T-helper 22 cell (primary cell): ENCODE results near the gene LLGL1.

Source experiments
- DNase-seq: peaks from one replicate; pipeline ENCODE4 v3.0.0-alpha.2; 2020; ENCODE audit warnings: low read depth

LLGL1 gene

DNA sequence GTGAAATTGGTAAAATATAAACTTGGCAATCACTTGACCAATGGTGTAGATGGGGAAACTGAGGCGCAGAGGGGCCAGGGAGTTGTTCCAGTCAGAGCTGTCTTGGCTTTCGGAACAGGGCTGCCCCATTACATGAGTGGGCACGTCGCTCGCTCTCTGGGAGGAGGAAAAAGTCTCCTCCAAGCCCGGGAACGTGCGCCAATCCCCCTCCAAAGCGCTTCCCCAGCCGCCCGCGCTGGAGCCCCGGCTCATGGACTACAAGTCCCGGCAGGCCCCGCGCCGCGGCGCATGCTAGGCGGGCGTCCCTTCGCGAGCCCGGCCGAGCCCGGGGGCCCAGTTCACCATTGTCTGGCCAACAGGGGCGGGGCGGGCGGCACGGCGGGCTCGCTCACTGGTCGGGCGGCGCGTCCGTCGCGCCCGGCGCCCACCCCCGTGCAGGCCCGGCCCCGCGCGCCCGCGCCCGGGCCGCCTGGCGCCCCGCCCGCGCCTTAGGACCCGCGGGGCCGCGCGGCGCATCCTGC, at the start of gene LLGL1:
Gene LLGL1, plus strand, starts transcription at position 515 of the 521 bp plus-strand sequence. CDS start 48 bp downstream, outside the sequence.
- DNase-seq, result peak; percentile 91

DNA sequence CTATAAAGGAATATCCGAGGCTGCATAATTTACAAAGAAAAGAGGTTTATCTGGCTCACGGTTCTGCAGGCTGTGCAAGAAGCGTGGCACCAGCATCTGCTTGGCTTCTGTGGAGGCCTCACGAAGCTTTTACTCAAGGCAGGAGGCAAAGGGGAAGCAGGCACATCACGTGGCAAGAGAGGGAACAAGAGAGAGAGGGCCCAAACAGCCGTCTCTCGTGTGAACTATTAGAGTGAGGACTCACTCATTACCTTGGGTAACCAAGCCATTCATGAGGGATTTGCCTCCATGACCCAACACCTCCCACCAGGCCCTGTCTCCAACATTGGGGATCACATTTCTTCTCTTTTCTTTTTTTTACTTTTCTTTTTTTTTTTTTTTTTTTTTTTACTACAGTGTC, 49.3 kb upstream of the LLGL1 start:
- DNase-seq, result no peak

DNA sequence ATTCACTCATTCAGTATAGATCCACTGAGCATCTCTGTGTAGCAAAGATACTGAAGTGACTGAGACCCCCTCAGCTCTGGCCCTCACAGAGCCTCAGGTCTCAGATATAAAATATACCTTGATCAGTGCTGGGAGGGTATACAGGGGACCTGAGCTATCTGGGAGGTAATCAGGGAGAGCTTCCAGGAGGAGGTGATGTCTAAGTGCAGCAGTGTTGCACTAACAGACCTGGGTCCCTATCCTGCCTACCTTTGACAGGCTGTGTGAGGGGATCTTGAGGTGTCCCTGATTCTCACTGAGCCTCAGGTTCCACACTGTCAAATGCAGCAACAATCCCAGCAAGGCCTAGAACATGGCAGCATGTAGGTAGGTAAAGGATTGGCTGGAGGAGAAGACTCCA, 48.3 kb upstream of the LLGL1 start:
- DNase-seq, result no peak

DNA sequence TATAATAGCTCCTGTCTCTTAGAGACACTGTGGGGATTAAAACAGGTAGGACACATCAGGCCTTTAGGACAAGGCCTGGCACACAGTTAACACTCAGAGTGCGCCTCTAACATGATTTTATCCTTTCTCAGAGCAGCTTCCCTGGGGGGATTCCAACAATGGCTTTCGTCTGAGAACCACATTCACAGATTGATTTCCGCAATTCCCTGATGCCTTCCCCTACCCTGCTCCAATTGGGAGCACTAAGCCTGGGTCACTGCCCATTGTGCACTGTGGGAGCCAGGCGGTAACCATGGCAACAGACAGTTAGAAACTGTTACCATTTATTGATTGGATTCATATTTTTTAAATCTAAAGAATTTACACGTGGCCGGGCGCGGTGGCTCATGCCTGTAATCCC, 47.7 kb upstream of the LLGL1 start:
- no peak for DNase-seq

DNA sequence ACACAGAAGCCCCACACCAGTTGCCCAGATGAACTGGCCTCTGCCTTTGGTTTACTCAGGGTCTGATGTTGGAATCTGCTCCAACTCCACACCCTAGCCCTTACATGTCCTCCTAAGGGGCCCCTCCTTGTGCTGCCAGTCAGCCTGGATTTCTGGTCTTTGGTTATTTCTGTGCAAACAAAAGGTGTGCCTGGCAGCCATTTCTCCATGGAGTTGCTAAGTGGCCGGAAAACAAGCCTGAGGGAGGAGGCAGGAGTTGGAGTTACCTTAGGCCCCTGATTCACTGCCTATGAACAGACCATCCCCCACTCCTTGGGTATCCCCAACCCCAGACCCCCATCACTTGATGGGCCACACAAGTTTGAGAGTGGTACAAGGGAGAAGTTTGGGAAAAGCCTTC, 46.2 kb upstream of the LLGL1 start:
- no peak for DNase-seq

DNA sequence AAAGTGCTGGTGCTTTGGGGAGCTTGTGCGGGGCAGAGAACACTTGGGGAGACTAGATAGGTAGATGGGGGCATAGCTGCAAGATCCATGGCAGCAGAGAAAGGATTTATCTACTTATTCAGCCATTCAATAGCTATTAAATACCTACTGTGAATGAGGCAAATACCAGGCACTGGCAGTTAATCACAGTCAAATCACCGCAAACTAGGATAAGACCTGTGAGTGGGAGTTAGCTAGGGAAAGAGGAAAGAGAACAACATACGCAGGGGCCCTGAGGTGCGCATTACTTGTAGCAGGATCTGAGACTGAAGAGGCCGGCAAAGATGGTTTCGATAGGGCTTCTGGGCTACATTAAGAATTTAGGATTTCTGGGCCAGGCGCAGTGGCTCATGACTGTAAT, 45.6 kb upstream of the LLGL1 start:
- no peak for DNase-seq

DNA sequence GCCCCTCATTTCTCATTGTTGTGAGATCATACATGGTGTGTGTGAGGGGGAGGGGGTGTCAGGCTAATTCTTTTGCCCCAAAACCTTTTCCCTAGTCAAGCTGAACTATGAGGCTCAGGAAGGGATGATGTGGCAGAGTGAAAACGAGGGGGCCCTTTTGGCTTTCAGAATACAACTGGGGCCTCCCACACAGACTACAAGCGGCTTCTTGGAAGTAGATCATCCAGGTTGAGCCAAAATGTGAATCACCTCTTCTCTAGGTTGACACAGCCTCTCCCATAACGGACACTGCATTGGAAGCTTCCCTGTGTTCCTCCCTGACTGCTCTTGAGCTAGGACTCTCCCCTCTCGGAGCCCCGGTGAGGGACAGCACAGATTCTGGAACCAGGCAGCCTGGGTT, 44.1 kb upstream of the LLGL1 start:
- DNase-seq, result no peak

DNA sequence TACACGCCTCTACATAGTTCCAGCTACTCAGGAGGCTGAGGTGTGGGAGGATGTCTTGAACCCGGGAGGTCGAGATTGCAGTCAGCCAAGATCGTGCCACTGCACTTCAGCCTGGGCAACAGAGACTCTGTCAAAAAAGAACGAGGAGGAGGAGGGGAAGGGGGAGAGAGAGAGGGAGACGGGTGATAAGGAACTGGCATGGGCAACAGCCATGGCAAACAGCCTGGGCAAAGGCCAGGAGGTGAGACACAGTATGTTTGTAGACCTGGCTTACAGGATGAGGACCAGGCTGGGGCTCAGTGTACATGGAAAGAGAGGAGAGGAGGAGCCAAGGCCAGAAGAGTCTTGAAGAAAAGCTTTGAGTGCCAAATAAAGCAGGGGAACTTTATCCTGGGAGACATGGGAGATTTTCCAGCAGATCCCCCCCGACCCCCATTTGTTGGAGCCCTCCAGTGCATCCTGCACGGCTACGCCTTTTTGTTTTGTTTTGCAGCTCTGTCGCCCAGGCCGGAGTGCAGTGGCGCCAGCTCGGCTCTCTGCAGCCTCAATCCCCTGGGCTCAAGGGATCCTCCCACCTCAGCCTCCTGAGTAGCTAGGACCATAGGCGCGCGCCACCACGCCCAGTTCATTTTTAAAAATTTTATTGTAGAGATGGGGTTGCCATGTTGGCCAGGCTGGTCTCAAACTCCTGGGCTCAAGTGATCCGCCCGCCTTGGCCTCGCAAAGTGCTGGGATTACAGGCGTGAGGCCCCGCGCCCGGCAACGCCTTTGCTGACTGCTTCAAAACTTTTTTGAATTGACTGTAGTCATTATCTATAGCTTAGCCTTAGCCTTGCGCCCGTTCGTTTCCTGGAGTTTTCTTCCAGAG, 43.1 kb upstream of the LLGL1 start:
- no peak for DNase-seq

DNA sequence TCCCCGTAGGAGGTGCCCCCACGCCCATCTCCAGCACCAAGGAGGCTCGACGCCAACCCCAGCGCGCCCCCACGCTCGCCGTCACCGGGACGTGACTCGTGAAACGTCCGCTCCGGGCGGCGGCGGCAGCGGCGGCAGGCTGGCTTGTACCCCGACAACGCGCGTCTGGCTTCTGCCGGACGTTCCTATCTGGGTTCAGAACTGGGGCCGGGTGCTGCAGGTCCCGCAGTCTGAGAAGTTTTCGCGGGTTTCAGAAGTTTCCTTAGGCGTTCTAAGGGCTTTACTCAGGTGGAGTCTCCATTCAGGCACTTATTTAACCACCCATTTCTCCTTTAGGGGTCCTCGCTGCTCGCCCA, 42.5 kb upstream of the LLGL1 start:
- DNase-seq, result peak; percentile 69

DNA sequence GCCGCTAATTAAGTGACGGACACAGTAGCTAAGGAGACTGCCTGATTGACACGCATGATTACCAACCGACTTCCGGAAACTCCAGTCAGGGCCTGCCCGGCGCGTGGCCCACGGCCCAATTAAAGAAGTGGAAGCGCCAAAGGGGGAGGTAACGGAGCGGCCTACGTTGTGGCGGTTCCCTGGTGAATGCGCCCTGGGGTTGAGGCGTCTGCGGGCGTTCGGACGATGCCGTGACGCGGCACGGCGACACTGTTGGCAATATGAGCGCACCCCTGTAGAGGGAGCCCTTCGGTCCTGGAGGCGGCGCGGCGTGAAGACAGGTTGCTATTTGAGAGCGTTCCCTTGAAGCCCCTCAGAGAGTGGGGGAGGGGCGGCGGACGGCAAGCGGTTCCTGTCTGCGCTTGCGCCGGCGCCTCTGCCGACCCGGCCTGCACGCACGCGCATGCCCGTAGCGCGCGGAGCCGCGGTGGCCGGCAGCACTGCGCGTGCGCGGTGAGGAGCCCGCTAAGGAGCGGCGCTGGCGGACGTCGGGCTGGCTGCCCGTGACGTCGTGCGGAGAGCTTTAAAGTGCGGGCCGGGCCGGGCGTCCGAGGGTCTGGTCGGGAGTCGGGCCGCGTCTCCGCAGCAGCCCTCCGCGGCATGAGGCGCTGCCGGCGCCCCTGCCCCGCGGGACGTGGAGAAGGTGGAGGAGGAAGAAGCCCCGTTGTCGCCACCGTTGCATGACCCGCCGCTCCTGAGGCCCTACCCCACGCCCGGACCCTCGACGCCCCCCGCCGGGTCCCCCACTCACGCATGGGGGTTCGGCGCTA, 41.9 kb upstream of the LLGL1 start, which contains the start of gene ALKBH5:
Gene ALKBH5, plus strand, starts transcription at position 495 of the 809 bp plus-strand sequence. CDS start 416 bp downstream, outside the sequence.
- peak; percentile 97 for DNase-seq

DNA sequence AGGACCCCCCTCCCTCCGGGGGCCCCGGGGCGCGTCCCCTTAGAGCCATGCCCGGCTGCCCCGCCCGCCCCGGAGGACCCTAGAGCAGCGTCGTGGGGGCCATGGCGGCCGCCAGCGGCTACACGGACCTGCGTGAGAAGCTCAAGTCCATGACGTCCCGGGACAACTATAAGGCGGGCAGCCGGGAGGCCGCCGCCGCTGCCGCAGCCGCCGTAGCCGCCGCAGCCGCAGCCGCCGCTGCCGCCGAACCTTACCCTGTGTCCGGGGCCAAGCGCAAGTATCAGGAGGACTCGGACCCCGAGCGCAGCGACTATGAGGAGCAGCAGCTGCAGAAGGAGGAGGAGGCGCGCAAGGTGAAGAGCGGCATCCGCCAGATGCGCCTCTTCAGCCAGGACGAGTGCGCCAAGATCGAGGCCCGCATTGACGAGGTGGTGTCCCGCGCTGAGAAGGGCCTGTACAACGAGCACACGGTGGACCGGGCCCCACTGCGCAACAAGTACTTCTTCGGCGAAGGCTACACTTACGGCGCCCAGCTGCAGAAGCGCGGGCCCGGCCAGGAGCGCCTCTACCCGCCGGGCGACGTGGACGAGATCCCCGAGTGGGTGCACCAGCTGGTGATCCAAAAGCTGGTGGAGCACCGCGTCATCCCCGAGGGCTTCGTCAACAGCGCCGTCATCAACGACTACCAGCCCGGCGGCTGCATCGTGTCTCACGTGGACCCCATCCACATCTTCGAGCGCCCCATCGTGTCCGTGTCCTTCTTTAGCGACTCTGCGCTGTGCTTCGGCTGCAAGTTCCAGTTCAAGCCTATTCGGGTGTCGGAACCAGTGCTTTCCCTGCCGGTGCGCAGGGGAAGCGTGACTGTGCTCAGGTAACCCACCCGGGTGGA, 41.0 kb upstream of the LLGL1 start:
- DNase-seq, result peak; percentile 73

DNA sequence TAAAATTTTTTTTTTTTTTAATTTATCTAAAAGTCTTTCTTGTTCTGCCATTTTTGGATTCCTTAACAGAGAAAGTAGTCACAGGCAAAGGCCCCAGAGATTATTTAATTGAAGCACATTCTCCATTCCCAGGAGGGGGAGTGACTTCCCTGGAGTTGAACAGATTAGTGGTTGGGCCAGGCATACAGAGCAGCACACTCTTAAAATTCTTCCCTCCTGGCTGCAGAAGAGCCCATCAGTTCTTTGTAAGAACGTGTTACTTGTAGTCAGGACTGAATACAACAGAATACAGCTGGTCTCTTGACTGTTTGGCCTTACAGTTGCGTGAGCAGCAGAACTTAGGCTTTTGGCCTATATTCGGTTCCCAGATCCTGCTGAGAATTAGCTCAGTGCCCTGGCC, 40.0 kb upstream of the LLGL1 start:
- DNase-seq, result no peak

DNA sequence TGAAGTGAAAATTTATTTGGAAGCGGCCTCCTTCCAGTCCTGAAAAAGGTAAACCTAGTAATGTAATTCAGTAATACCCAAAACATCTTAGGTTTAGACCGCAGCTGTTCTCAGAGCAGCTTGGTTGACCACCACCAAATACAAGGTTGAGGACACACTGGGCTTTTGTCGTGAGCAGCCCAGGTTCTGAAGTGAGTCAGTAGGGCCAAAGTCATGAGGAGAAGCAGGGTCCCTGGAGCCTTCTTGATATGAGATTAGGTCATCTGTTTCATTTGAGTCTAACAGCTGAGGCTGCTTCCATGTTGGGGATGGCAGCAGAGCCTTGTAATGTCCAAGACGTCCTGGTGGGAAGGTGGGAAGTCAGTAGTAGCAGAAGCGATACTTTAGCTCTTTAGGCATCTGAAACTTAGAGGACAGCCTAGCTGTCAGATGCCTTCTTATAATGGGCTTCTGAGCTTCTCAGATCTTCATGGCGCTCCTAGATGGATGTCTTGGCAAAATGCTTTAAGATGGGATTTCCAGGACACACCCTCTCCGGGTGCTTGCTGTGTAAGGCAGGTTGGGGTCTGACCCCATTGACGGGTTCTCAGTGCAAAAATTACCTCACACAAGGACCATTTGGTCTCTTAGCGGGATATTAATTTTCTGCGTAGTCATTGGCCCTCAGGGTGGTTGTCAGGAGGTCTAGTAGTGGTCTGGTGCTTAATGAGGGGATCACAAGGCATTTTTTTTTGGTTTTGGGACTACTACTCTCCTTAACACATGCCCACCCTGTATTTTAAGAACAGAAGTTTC, 39.4 kb upstream of the LLGL1 start:
- DNase-seq, result no peak

DNA sequence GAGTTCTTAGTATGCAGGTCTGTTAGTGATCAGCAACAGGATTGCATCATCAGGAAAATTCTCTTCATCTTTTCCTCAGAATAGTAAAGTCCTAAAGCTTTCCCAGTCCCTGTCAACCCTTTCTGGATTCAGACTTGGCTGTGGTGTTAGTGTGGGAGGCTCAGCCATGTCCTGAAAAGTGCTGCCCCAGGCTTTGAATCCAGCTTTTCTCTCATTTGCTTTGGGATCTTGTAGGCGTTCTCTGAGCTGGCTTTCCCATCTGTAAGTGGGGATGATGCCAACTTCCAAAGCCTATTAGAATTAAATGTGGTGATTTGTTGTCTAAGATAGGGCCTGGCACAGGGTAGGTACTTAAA, 38.8 kb upstream of the LLGL1 start:
- no peak for DNase-seq

DNA sequence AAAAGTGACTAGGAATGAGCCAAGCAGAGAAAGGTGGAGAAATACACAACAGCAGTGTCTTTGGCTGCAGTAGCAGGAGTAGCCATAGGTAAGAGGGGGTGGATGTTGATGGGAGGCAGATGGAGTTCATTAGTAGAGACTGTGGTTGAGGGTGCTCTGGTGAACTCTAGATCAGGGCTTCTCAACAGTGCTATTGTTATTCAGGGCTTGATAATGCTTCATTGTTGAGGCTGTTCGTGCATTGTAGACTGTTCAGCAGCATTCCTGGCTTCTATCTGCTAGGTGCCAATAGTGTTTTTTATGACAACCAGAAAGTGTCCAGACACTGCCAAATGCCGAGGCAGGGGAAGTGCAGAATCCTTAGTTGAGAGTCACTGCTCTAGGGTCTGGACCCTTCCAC, 38.2 kb upstream of the LLGL1 start:
- DNase-seq, result no peak

DNA sequence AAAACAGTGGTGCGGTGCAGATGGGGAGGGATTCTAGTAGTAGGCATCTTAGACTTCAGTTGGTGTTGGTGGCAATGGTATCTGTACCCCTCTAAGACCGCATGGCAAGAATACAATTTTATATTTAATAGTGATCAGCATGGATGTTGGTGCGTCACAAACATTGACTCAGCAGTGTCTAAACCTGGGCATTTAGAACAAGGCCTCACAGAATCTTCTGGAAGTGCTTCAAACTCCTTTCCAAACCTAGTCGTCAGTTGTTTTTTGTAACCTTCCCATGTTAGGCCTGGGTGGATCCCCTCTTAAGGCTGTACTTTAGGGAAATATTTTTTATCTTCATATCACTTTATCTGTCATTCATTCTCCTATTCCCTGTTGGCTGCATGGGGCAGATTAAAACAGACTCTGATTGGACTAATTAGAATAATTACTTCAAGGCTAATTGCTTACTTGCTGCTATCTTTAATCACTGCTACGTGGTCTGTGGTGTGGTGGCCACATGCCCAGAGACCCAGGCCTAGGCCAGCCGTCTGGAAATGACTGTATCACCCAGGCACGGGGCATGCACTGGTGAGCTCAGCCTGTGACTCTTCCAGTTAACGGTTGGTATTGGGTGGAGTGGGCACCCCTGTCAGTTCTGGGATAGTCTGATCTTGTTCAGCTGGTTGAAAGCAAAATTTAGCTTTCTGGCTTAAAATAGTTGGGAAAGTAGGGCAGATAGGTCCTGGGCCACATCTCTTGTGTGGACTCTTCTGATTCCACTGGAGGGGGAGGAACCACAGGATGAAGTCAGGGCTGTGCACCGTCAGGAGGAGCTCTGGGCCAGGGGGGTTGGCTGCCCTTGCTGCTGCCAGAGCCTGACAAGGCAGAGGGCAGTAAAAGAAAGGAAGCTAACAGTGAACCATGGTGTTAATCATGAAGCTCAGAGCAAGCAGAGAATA, 37.3 kb upstream of the LLGL1 start:
- DNase-seq, result no peak

DNA sequence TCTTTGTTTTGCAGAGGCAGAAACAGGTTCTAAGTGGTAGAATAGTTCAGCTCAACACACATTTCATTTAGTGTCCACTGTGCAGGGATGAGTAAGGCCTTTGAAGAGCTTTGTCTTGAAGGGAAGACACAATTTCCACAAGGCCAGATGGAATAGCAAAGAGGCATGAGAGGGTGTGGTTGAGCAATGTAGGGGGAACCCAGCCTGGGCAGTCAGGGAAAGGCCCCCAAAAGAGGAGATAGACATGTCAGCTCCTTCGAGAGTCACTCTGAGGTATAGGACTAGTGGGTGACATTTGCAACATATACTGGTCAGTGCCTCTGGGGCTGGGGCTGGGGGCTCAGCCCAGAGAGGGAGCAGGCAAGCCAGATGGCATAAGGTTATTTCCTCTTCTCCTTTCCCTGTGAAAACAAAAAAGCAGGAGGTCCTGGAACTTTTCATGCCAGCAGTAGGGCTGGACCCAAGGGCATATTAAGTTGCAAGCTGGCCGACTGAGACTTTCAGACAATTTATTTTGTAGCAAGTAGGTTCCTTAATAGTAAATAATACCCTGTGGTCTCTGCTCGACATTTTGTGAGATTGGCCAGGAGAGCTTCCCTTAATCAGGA, 34.7 kb upstream of the LLGL1 start:
- no peak for DNase-seq

DNA sequence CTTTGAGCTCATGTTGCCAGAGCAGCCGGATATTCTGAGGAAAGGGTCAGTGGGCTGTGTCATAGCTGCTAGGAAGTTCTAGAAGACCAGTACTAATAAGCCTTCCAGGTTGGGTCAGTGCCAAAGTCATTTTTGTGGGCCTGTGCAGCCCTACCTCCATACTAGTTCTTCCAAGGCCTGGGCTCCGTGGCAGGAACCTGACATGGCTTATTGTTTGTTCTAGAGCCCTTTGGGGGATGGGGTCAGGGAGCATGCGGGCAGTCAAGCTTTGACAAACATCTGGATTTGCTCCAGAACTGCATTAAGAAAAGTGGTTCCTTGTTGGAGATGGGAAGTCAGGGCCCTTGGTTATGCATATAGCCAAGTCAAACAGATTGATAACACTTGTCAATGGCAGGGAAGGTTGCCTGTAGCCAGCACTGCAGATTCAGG, 34.2 kb upstream of the LLGL1 start:
- no peak for DNase-seq

DNA sequence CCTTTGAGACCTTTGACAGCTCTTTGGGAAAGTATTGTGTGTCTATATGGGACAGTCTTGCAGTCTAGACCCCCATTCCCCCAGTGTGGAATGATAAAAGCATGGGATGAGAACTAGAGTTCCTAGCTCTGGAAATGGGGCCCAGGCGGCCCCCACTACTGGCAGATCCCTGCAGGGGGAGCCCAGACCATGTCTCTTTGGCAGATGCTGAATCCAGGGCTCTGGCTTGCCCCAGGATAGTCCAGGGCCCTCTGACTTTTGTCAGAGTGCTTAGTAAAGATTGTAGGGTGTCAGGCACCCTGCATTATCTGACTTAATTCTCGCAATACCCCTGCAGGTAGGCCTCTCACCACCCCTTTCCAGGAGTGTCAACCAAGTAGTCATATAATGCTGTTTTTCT, 33.5 kb upstream of the LLGL1 start:
- DNase-seq, result no peak

DNA sequence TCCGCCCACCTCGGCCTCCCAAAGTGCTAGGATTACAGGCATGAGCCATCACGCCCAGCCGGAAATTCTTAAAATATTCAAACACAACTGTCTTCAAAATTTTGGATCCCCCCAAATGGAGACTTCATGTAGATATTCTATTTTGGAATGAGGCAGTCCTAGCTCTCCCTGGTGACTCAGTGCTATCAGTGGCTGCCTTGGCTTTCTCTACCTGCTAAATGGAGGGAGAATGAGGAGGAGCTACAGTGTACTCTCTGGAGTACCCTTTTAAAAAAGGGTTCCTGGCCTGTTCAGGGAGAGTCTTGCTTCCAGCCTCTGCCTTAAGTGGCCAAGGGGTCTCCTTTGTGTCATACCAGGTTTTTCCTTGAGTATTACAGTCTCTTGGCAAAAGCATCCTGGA, 31.0 kb upstream of the LLGL1 start:
- DNase-seq, result no peak
